ENCODE measurements around the gene FATE1.

Gene FATE1

GRCh38 chrX:151713849-151714248, 2.0 kb upstream of the FATE1 start:
- Histone ChIP-seq H3K27me3 (ENCODE audit: low read depth) (no peaks in the 10 kb centered on the region), H3K4me1 (no peaks in the 10 kb centered on the region), H3K36me3 (replicated peaks) (no peaks in the 10 kb centered on the region), H3K9me3 (no peaks in the 10 kb centered on the region), H3K4me3 (no peak overlapping the region)
- in situ Hi-C loops (cut with MboI; ENCODE audit: low sequenced_read_pairs): no loop called here
- peak in 1 of 2 experiments; percentile 60 for DNase-seq (ENCODE audit: low spot score in 2 of 2)

- no peak for DNase-seq (ENCODE audit: low spot score in 2 of 2)
- H3K36me3 ChIP-seq (replicated peaks): no peaks in the 10 kb centered on the region
- H3K4me1 ChIP-seq: no peaks in the 10 kb centered on the region
- no peak overlapping the region for H3K4me3 ChIP-seq
- H3K27me3 ChIP-seq (ENCODE audit: low read depth): no peaks in the 10 kb centered on the region
- H3K9me3 ChIP-seq: no peaks in the 10 kb centered on the region
- in situ Hi-C loops (cut with MboI; ENCODE audit: low sequenced_read_pairs): no loop called here
These were observed 1.5 kb upstream of the FATE1 start for GRCh38 chrX:151714362-151714761.

- Histone ChIP-seq H3K27me3 (ENCODE audit: low read depth) (no peaks in the 10 kb centered on the region), H3K36me3 (replicated peaks) (no peaks in the 10 kb centered on the region), H3K4me1 (no peaks in the 10 kb centered on the region), H3K4me3 (no peak overlapping the region), H3K9me3 (no peaks in the 10 kb centered on the region)
- peak; percentile 3 to 40 for DNase-seq (ENCODE audit: low spot score in 2 of 2)
- in situ Hi-C loops (cut with MboI; ENCODE audit: low sequenced_read_pairs): no loop called here
These were observed 6.5 kb downstream of the FATE1 start for GRCh38 chrX:151722241-151722846.

GRCh38 chrX:151723156-151723760, 7.4 kb downstream of the FATE1 start:
- no peaks in the 10 kb centered on the region for H3K36me3 ChIP-seq (replicated peaks)
- no peaks in the 10 kb centered on the region for H3K4me1 ChIP-seq
- DNase-seq (ENCODE audit: low spot score in 2 of 2): no peak
- in situ Hi-C loops (cut with MboI; ENCODE audit: low sequenced_read_pairs): no loop called here
- H3K9me3 ChIP-seq: no peaks in the 10 kb centered on the region
- H3K27me3 ChIP-seq (ENCODE audit: low read depth): no peaks in the 10 kb centered on the region
- no peak overlapping the region for H3K4me3 ChIP-seq

- DNase-seq (ENCODE audit: low spot score in 2 of 2): no peak
These were observed 8.9 kb downstream of the FATE1 start for GRCh38 chrX:151724563-151725337.

GRCh38 chrX:151725338-151725614, 9.4 kb downstream of the FATE1 start:
- Histone ChIP-seq H3K4me3 (no peak overlapping the region), H3K27me3 (ENCODE audit: low read depth) (no peaks in the 10 kb centered on the region), H3K36me3 (replicated peaks) (no peaks in the 10 kb centered on the region), H3K9me3 (no peaks in the 10 kb centered on the region), H3K4me1 (no peaks in the 10 kb centered on the region)
- DNase-seq (ENCODE audit: low spot score in 2 of 2): no peak
- in situ Hi-C loops (cut with MboI; ENCODE audit: low sequenced_read_pairs): no loop called here

More at GRCh38 chrX:151724563-151725337, 8.9 kb downstream of the FATE1 start:
- in situ Hi-C loops (cut with MboI; ENCODE audit: low sequenced_read_pairs): no loop called here
- Histone ChIP-seq H3K36me3 (replicated peaks) (no peaks in the 10 kb centered on the region), H3K4me3 (no peak overlapping the region), H3K4me1 (no peaks in the 10 kb centered on the region), H3K9me3 (no peaks in the 10 kb centered on the region), H3K27me3 (ENCODE audit: low read depth) (no peaks in the 10 kb centered on the region)

- H3K9me3 ChIP-seq: no peaks in the 10 kb centered on the region
- in situ Hi-C loops (cut with MboI; ENCODE audit: low sequenced_read_pairs): no loop called here
- DNase-seq (ENCODE audit: low spot score in 2 of 2): no peak
- H3K4me1 ChIP-seq: no peaks in the 10 kb centered on the region
- H3K36me3 ChIP-seq (replicated peaks): no peaks in the 10 kb centered on the region
- H3K4me3 ChIP-seq: no peak overlapping the region
- H3K27me3 ChIP-seq (ENCODE audit: low read depth): peaks cover 2% of the 10 kb centered on the region; the same call in 1 of the 2 replicates
These were observed 10.9 kb downstream of the FATE1 start for GRCh38 chrX:151726751-151727150.

GRCh38 chrX:151727346-151727745, 11.5 kb downstream of the FATE1 start:
- Histone ChIP-seq H3K27me3 (ENCODE audit: low read depth) (peaks cover 2% of the 10 kb centered on the region; the same call in 1 of the 2 replicates), H3K4me1 (no peaks in the 10 kb centered on the region), H3K36me3 (replicated peaks) (no peaks in the 10 kb centered on the region), H3K4me3 (no peak overlapping the region), H3K9me3 (no peaks in the 10 kb centered on the region)
- DNase-seq (ENCODE audit: low spot score in 2 of 2): no peak
- in situ Hi-C loops (cut with MboI; ENCODE audit: low sequenced_read_pairs): no loop called here

GRCh38 chrX:151729056-151729725, 13.4 kb downstream of the FATE1 start:
- no peaks in the 10 kb centered on the region for H3K9me3 ChIP-seq
- in situ Hi-C loops (cut with MboI; ENCODE audit: low sequenced_read_pairs): no loop called here

GRCh38 chrX:151734446-151734845, 18.6 kb downstream of the FATE1 start, which contains the start of gene CNGA2:
Gene CNGA2, plus strand, starts transcription at chrX:151734746. Its CDS starts 3,738 bp downstream, at chrX:151738484.
- Histone ChIP-seq H3K9me3 (no peaks in the 10 kb centered on the region), H3K4me3 (no peak within 1 kb of the TSS), H3K36me3 (replicated peaks) (no peaks in the 10 kb centered on the region), H3K4me1 (no peaks in the 10 kb centered on the region), H3K27me3 (ENCODE audit: low read depth) (peaks cover 2% of the 10 kb centered on the region; the same call in 1 of the 2 replicates)
- DNase-seq (ENCODE audit: low spot score in 2 of 2): no peak
- in situ Hi-C loops (cut with MboI; ENCODE audit: low sequenced_read_pairs): no loop called here

More at GRCh38 chrX:151729056-151729725, 13.4 kb downstream of the FATE1 start:
- Histone ChIP-seq H3K27me3 (ENCODE audit: low read depth) (peaks cover 2% of the 10 kb centered on the region; the same call in 1 of the 2 replicates), H3K4me1 (no peaks in the 10 kb centered on the region), H3K36me3 (replicated peaks) (no peaks in the 10 kb centered on the region), H3K4me3 (no peak overlapping the region)
- no peak for DNase-seq (ENCODE audit: low spot score in 2 of 2)

- no peak overlapping the region for H3K4me3 ChIP-seq
- H3K9me3 ChIP-seq: no peaks in the 10 kb centered on the region
- H3K36me3 ChIP-seq (replicated peaks): no peaks in the 10 kb centered on the region
- H3K4me1 ChIP-seq: no peaks in the 10 kb centered on the region
- in situ Hi-C loops (cut with MboI; ENCODE audit: low sequenced_read_pairs): no loop called here
- peaks cover 2% of the 10 kb centered on the region; the same call in 1 of the 2 replicates for H3K27me3 ChIP-seq (ENCODE audit: low read depth)
- no peak for DNase-seq (ENCODE audit: low spot score in 2 of 2)
These were observed 19.4 kb downstream of the FATE1 start for GRCh38 chrX:151735219-151735618.

GRCh38 chrX:151736685-151737084, 20.9 kb downstream of the FATE1 start:
- DNase-seq (ENCODE audit: low spot score in 2 of 2): no peak
- H3K9me3 ChIP-seq: no peaks in the 10 kb centered on the region

GRCh38 chrX:151737494-151737893, 21.7 kb downstream of the FATE1 start:
- H3K9me3 ChIP-seq: no peaks in the 10 kb centered on the region
- no peak for DNase-seq (ENCODE audit: low spot score in 2 of 2)
- H3K27me3 ChIP-seq (ENCODE audit: low read depth): no peaks in the 10 kb centered on the region
- H3K4me1 ChIP-seq: no peaks in the 10 kb centered on the region
- no peaks in the 10 kb centered on the region for H3K36me3 ChIP-seq (replicated peaks)
- H3K4me3 ChIP-seq: no peak overlapping the region
- in situ Hi-C loops (cut with MboI; ENCODE audit: low sequenced_read_pairs): no loop called here

More at GRCh38 chrX:151736685-151737084, 20.9 kb downstream of the FATE1 start:
- Histone ChIP-seq H3K36me3 (replicated peaks) (no peaks in the 10 kb centered on the region), H3K27me3 (ENCODE audit: low read depth) (no peaks in the 10 kb centered on the region), H3K4me3 (no peak overlapping the region), H3K4me1 (no peaks in the 10 kb centered on the region)
- in situ Hi-C loops (cut with MboI; ENCODE audit: low sequenced_read_pairs): no loop called here

- in situ Hi-C loops (cut with MboI; ENCODE audit: low sequenced_read_pairs): no loop called here
These were observed 22.9 kb downstream of the FATE1 start for GRCh38 chrX:151738751-151739150.

More at GRCh38 chrX:151738751-151739150, 22.9 kb downstream of the FATE1 start:
- DNase-seq (ENCODE audit: low spot score in 2 of 2): no peak
- Histone ChIP-seq H3K4me1 (no peaks in the 10 kb centered on the region), H3K9me3 (no peaks in the 10 kb centered on the region), H3K36me3 (replicated peaks) (no peaks in the 10 kb centered on the region), H3K27me3 (ENCODE audit: low read depth) (no peaks in the 10 kb centered on the region), H3K4me3 (no peak overlapping the region)
